GM18526 (cell line): ENCODE measurements around the gene PHLPP2.

Experiments used
- POLR2A ChIP-seq: IDR thresholded peaks from 3 replicates; pipeline ENCODE4 v1.6.1; 2011; ENCODE audit not compliant: insufficient read length; ENCODE audit errors: extremely low read depth

The PHLPP2 gene

DNA sequence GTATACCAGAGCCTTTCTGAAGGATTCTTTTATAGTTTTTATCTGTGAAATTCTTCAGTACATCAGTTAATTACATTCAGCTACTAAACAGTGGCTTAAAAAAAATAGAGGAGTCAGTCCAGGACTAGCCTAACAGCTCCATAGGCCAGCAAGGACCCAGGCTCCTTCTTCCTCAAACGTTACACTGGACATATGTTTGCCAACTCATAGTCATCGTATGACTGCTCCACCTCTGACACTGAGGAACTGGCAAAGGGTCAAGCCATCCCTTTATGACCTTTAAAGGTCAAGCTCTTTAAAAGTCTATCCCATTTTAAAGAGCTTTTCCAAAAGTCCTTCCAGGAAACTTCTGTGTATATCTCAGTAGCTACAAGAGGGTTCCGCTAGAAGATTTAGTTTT is 36.6 kb downstream of the PHLPP2 start:
- no peak for TF ChIP-seq POLR2A

DNA sequence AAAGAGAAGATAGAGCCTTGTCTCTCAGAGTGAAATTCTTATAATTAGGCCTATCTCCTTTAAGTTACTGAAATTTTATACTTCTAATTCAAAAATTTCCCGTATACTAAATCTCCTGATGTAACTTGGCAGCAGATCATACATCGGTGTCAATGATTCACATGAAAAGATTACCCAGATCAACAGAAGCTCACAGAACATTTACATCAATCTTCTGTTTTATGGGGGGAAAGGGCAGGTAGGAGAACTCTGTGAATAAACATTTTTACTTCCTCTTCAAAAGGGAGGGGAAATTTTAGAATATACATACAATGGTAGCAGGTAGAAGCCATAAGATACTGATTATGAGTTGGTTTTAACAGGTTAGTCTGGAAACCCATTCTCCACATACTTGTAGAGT is 43.1 kb downstream of the PHLPP2 start:
- TF ChIP-seq POLR2A: no peak

DNA sequence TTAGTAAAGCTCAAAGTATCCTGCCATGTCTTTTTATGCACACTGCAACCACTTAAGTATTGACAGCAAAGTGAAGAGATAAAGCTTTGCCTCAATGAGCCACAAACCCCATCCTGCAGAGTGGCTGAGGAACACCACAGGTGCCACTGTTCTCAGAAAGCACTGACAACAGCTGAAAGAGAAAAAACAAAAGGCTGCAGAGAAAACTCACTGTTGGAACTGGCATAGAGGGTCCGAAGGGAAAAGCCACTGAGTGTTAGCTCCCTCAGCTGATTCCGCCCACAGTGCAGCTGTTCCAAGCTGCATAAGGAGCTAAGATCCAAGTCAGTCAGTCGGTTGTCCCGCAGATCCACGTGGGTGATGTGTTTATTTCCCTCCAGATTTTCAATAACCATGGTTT is 48.3 kb downstream of the PHLPP2 start:
- TF ChIP-seq POLR2A: no peak

DNA sequence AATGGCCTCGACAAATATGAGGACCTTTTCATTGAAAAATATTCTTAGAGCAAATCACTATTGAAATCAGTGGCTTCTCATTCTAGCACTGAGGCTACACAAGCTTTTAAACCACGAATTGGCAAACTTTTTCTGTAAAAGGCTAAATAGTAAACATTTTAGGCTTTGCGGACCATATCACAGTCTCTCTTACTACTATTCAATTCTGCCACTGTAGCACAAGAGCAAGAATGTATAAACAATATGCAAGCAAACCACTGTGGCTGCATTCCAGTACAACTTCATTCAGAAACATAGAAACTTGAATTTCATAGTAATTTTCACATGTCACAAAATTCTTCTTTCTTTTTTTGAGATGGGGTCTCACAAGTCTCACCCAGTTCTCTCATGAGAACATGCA is 49.1 kb downstream of the PHLPP2 start:
- no peak for TF ChIP-seq POLR2A

DNA sequence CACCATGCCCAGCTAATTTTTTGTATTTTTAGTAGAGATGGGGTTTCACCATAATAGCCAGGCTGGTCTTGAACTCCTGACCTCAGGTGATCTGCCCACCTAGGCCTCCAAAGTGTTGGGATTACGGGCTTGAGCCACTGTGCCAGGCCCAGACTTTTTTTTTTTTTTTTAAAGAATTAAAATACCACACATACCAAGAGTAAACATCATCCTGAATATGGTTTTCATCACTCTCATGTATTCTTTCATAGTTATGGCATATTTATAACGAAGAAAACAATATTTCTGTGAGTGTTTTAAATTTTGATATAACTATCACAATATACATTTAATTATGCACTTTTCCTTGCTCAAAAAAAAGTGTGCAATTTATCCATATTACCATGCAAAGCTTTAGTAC is 50.3 kb downstream of the PHLPP2 start:
- no peak for TF ChIP-seq POLR2A

DNA sequence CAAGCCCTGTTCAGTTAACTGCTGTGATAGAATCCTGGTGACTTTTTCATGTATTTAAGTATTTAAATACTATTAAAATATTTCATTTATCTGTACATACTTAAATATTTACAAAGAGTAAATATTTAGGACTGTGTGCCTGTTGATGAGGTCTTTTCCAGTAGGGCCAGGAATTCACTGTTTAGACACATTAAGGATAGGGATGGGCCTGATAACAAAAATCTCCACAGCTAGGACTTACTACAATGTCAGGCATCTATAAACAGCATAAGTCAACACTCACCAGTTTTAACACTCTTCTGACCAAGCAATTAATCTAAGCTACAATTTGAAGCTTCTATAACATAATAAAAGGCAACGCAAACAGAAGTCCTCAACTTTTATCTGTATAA is 50.9 kb downstream of the PHLPP2 start:
- no peak for TF ChIP-seq POLR2A

DNA sequence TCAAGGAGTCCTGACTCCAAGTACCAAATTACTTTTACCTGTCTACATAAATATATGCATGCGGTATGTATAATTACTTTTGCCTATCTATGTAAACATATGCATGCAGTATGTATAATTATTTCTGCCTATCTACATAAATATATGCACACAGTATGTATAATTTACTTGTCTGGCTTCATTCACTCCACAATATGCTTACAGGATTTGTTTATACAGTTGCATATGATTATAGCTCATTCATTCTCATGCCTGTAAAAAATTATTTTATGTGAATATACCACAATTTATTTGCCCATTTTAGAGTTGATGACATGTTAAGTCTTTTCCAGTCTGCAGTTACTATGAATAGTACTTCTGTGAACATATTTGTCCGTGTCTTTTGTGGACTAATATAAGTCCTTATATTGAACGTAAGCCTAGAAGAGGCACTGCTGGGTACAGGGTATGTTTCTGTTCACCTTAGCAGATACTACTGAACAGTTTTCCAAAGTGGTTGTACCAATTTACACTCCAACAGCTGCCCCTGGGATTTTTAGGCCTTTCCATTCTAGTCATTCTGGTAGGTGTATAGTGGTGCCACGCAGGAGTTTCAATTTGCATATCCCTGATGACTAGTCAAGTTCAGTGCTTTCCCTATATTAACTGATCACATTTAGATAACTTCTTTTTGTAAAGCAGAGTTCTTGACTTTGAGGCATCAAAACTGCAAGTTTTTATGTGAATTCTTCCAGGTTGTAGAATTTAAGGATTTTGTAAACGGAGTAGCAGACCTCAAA is 51.5 kb downstream of the PHLPP2 start:
- no peak for TF ChIP-seq POLR2A

DNA sequence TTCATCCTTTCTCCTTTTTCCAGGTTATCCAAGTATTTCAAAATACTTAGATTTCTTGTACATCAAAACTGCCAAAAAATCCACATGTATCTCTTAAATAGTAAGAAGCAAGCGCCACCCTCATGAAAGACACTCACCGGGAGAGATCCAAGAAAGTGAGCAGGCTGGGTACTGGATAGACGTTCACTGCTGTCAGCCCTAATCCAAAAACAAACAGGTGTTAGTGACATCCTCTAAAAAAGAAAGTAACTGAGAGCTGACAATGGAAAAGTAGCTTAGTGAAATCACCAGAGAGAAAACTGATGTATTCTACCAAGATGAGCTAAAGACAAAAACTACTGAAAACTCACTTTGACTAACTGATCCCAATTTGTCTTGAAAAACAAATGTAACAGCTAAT is 52.4 kb downstream of the PHLPP2 start:
- no peak for TF ChIP-seq POLR2A

DNA sequence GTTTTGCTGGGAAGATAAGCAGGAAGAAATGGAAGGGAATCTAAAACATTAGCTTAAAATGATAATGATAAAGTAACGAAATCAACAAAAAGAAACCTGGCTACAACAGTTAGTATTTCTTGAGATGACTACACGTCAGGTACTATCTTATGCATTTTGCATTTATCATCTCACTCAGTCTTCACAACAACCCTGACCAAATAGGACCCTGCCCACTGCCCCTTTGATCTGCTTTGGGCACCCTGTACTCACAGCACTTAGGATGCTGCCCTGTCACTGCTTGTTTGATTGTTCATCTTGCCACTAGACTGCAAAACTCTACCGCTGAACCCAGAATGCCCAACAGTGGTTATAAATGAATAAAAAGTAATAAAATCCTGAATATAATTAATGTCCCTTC is 53.3 kb downstream of the PHLPP2 start:
- TF ChIP-seq POLR2A: no peak

DNA sequence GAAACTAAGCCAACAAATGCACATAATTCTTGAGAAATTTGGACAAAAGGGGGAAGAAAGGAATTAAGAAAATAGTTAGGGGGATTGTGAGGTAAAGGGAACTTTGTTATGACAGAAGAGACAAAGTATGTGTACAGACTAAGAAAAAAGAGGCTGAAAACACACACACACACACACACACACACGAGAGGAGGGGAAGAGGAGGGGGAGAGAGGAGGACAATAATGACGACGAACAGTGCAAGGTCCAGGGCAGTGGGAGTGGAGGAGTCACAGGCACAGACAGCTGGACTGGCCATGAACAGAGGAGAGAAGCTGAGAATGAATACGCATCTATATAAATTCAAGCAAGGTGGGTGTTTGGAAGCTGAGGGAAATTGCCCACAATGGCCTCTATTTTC is 54.0 kb downstream of the PHLPP2 start:
- TF ChIP-seq POLR2A: no peak

DNA sequence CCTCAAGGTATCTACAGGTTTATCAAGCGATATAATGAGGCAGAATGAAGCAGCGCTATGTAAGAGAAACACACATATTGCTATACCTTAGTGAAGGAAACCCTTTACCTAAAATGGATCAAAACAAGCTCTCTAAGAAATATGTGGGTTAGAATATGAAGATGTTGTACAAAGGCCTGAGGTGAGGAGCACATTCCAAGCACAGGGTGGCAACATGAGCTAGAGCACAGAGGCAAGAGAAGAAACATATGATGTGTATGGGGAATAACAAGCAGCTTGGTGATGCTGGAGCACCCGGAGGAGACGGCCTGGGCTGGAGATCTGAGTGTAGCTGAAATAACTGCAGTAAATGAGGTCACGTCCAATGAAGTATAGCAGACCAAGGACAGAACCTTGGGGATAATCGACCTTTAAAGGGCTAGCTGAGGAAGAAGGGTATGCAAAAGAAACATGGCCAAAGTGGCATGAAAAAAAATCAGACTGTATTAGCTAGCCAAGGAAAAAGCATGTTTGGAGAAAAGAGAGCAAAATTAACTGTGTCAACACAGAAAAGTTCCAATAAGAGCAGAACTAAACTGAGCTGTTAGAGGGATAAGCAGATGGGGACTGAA is 54.5 kb downstream of the PHLPP2 start:
- no peak for TF ChIP-seq POLR2A

DNA sequence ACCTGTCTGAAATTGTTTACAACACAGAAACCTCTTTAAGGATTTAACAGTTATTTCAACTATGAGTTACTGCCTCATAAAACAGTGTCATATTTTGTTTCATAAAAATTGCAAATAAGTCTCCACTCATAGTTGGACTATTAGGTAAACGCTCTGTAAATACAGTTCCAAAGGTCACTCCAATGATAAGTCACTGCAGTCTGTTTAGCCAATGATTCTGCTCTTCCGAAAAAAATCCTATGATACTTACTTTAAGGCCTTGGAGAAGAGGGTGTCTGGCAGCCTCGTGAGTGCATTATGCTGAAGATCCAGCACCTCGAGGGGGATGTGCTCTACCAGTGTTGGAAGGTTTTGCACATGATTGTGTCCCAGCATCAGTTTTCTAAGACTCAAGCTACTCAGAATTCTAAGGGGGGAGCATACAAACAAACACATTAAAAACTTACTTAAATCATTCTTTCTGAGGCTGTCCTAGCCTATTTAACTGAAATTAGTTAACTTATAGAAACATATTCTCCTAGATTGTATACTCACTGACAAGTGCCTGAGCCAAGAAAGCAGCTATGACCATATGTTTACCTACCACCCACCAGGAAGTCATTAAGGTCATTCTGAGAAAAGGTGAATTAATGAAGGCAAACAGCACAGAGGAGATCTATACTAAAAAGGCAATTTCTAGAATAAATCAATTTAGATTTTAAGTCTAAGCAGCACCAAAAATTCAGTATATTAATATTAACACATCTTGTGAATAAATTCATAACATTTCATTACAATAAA is 57.4 kb downstream of the PHLPP2 start:
- no peak for TF ChIP-seq POLR2A

DNA sequence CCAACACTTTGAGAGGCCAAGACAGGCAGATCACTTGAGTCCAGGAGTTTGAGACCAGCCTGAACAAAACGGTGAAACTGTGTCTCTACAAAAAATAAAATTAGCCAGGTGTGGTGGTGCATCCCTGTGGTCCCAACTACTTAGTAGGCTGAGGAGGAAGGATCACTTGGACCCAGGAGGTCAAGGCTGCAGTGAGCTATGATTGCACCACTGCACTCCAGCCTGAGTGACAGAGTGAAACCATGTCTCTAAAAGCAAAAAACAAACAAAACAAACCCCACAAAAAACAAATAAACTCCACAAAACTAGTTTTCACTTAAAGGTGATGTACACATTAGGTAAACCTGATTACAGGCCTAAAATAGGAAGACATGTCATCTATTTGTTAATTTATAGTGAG is 58.2 kb downstream of the PHLPP2 start:
- no peak for TF ChIP-seq POLR2A

DNA sequence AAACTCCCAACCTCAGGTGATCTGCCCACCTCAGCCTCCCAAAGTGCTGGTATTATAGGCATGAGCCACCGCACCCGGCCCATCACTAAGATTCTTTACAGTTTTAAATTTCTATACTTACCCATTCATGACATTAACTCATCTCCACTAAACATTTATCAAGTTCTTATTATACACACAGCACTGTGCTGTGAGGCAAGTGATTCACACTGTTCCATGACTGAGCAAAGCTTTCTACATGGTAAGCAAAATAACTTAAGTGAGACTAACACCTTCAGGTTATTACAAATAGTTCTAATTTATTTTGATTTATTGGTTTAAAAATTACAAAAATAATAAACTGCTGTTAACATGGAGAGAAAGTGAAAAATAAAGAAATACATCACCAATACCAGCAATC is 65.0 kb downstream of the PHLPP2 start:
- TF ChIP-seq POLR2A: no peak

DNA sequence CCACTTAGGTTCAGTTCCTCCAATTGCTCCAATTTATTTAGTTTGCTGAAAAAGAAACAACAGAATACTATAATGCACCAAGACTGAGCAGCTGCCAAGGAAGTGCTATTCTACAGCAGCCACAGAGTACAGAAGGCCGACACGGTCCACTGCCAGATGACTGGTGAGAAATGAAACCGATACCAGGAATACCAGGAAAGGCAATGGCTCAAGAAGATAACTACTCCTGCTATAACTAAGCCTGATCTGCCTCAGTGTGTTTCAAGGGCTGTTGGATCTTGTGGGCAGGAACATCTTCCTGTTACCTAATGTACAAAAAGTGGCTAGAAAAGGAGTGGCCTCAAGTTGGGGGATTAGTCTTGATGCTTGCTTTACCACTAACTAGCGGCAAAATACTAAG is 65.7 kb downstream of the PHLPP2 start:
- TF ChIP-seq POLR2A: no peak

DNA sequence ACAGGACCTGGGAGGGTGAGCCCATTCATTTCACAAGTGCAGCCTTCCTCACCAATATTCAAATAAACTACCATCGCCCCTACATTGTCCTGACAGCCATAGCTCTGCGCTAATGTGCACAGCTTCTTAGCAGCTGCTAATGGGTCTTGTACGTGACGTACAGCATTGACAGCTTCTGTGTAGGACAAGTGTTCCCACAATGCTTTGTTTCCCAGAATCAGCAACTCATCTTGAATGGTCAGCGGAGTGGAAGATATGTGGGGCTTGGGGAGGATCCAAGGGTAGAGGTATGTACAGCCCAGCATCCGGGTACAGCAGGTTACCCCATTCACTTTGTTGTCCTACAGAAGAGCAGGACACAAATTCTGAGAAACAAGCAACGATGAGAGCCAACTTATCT is 74.8 kb downstream of the PHLPP2 start:
- no peak for TF ChIP-seq POLR2A
